Spleen (tissue), 11 donors: ENCODE data around the gene PAXX. TPM values are rescaled to one million over a fixed set of nuclear protein-coding genes. Genes with fewer than 3 reads are reported as not detected.
"Not testable (repeated sequence)": the region's sequence is repeated elsewhere in the genome, so short reads cannot be mapped to it uniquely, and the experiment has no call there.

Experiments
- DNase-seq: peaks from one replicate; pipeline ENCODE4 v3.0.0-alpha.2; 2020
- H3K27ac ChIP-seq, 8 donors: fragments of 200-600 bp; sonication (generic) in 7 of 8; 1 replicate in 4 of 8; 2 replicates in 4 of 8; pipeline versions ENCODE4 v1.5.0 to v1.8.0; 2016 to 2021; ENCODE audit warnings: inconsistent platforms in 4 of 8, mild to moderate bottlenecking in 4 of 8, moderate library complexity in 1 of 8
- H3K27me3 ChIP-seq, 7 donors: fragments of 200-600 bp; sonication (generic) in 6 of 7; replicated peaks in 1 of 7; 1 replicate in 4 of 7; 2 replicates in 3 of 7; pipeline versions ENCODE4 v1.5.0 to v1.8.0; 2016 to 2021; ENCODE audit warnings: inconsistent platforms in 3 of 7, mild to moderate bottlenecking in 1 of 7
- H3K36me3 ChIP-seq, 6 donors: fragments of 200-600 bp; sonication (generic) in 5 of 6; 1 replicate in 4 of 6; 2 replicates in 2 of 6; pipeline versions ENCODE4 v1.5.0 to v1.8.0; 2016 to 2021; ENCODE audit warnings: inconsistent platforms in 2 of 6
- H3K4me1 ChIP-seq, 6 donors: fragments of 200-600 bp; sonication (generic) in 5 of 6; 1 replicate in 3 of 6; 2 replicates in 3 of 6; pipeline versions ENCODE4 v1.5.0 to v1.8.0; 2016 to 2021; ENCODE audit warnings: inconsistent platforms in 3 of 6
- H3K4me3 ChIP-seq, 8 donors: fragments of 200-600 bp; sonication (generic) in 7 of 8; 1 replicate in 4 of 8; 2 replicates in 4 of 8; pipeline versions ENCODE4 v1.5.0 to v1.8.0; 2016 to 2021; ENCODE audit warnings: inconsistent platforms in 4 of 8, mild to moderate bottlenecking in 4 of 8, moderate library complexity in 2 of 8
- H3K9me3 ChIP-seq, 8 donors: fragments of 200-600 bp; sonication (generic) in 7 of 8; 1 replicate in 4 of 8; 2 replicates in 4 of 8; pipeline versions ENCODE4 v1.5.0 to v1.8.0; 2016 to 2021; ENCODE audit warnings: inconsistent platforms in 4 of 8
- CTCF ChIP-seq, 11 experiments: fragments of 200-600 bp in 7 of 11; fragments of 450-650 bp in 4 of 11; sonication (generic) in 4 of 11; IDR thresholded peaks in 8 of 11; conservative IDR thresholded peaks in 3 of 11; 1 replicate in 7 of 11; 2 replicates in 4 of 11; pipeline versions ENCODE4 v1.4.0 to v1.8.0; 2016 to 2021; ENCODE audit warnings: antibody characterized with exemption in 11 of 11, inconsistent platforms in 4 of 11, mild to moderate bottlenecking in 1 of 11
- POLR2A ChIP-seq, 3 donors: fragments of 450-650 bp; IDR thresholded peaks; one replicate each; pipeline ENCODE4 v1.5.1; 2017; ENCODE audit warnings: antibody characterized with exemption in 3 of 3, mild to moderate bottlenecking in 1 of 3
- POLR2AphosphoS5 ChIP-seq, 3 donors: sonication (generic); formaldehyde crosslinking; IDR thresholded peaks; one replicate each; pipeline ENCODE4 v1.5.1; 2017; ENCODE audit warnings: antibody characterized with exemption in 3 of 3
- WGBS, 5 donors: extraction: QIAGEN DNeasy Blood & Tissue Kit in 3 of 5; methylation state at CpG; one replicate each; pipeline versions ENCODE4 v1.1.5 to v1.1.7; 2013 to 2018; 5-methylcytosine and 5-hydroxymethylcytosine counted together
- intact Hi-C: fragments of 100-400 bp; cut with DNase I; formaldehyde crosslinking; loops from one replicate; pipeline ENCODE4 v1.15.0; 2023; ENCODE audit warnings: low total_unique reads
- polyA plus RNA-seq, 3 donors: library from polyadenylated mRNA; stranded (reverse); fragments of 200-250 nt; gene quantifications; one replicate each; pipeline ENCODE4 v1.2.1, GENCODE V29; 2013
- total RNA-seq, 7 donors: library from RNA; depleted of rRNA in 3 of 7; stranded (reverse); fragments of >200 nt in 3 of 7; fragmentation: NEBNext Ultra II Directional in 4 of 7; extraction: Animal tissue kit (Norgen Biotek cat#: 25700) in 4 of 7; gene quantifications; one replicate each; pipeline versions ENCODE4 v1.1.0 to v1.2.1, GENCODE V29; 2016 to 2021
- donor health status: healthy with polysubstance abuse.
- donor health status: DM: no; HTN: no; CAD: no; lungs with moderate emphysema.
- donor health status: DM: no; HTN: no; CAD: no.
- donor health status: Bipolar disorder and iron deficiency.
- donor health status: healthy.
- donor health status: DM: no; HTN: no; CAD: no.
- donor health status: DM: yes; HTN: yes; CAD: no.

The PAXX gene
- total and polyA plus RNA-seq, 10 donors: 51.3 to 264 (median 66.2) TPM

GRCh38 chr9:137000177-137000930 is 8.1 kb downstream of the PAXX start:
- H3K27ac ChIP-seq: peak overlapping the region; percentile 63 to 89 (median 82)
- DNase-seq: no peak
- intact Hi-C loops: no loop called here
- peak overlapping the region in 1 of 8 donors; percentile 45 for H3K4me3 ChIP-seq
- H3K9me3 ChIP-seq: no peaks in the 10 kb centered on the region
- H3K27me3 ChIP-seq: peaks cover 0 to 21% (median 0%) of the 10 kb centered on the region in 7 donors
- H3K4me1 ChIP-seq: peaks cover 47 to 76% (median 60%) of the 10 kb centered on the region in 6 donors
- no peak for TF ChIP-seq POLR2A (IDR thresholded peaks at IDR 0.05)
- peak in 1 of 3 donors; percentile 52 for TF ChIP-seq POLR2AphosphoS5 (IDR thresholded peaks at IDR 0.05)
- no peaks in the 10 kb centered on the region for H3K36me3 ChIP-seq
- 27 to 34% (median 30%) methylated on average over 10 of the region's 10 CpGs for WGBS, 5 donors

- intact Hi-C loops: no loop called here
- 87 to 91% (median 88%) methylated on average over 18 to 20 of the region's 20 CpGs for WGBS, 5 donors
- TF ChIP-seq POLR2AphosphoS5 (IDR thresholded peaks at IDR 0.05) (no peak), POLR2A (IDR thresholded peaks at IDR 0.05) (no peak), CTCF (IDR thresholded peaks at IDR 0.05 in 8 of 11, conservative IDR thresholded peaks at IDR 0.05 in 3 of 11) (no peak)
Observed at GRCh38 chr9:137001857-137002645, 9.8 kb downstream of the PAXX start.

GRCh38 chr9:137002646-137003041 is 10.4 kb downstream of the PAXX start:
- peaks cover 0 to 6% (median 1%) of the 10 kb centered on the region in 6 donors for H3K36me3 ChIP-seq
- peaks cover 27 to 70% (median 41%) of the 10 kb centered on the region in 6 donors for H3K4me1 ChIP-seq
- H3K27ac ChIP-seq: no peak overlapping the region
- no peaks in the 10 kb centered on the region for H3K27me3 ChIP-seq
- intact Hi-C loops: no loop called here
- no peak for DNase-seq
- H3K9me3 ChIP-seq: no peaks in the 10 kb centered on the region
- no peak for TF ChIP-seq POLR2A (IDR thresholded peaks at IDR 0.05)
- no peak for TF ChIP-seq POLR2AphosphoS5 (IDR thresholded peaks at IDR 0.05)
- TF ChIP-seq CTCF (IDR thresholded peaks at IDR 0.05 in 8 of 11, conservative IDR thresholded peaks at IDR 0.05 in 3 of 11): no peak
- H3K4me3 ChIP-seq: no peak overlapping the region
- 81 to 87% (median 84%) methylated on average over 10 of the region's 10 CpGs for WGBS, 5 donors

More at GRCh38 chr9:137001857-137002645, 9.8 kb downstream of the PAXX start:
- peaks cover 32 to 75% (median 47%) of the 10 kb centered on the region in 6 donors for H3K4me1 ChIP-seq
- no peaks in the 10 kb centered on the region for H3K9me3 ChIP-seq
- no peaks in the 10 kb centered on the region for H3K36me3 ChIP-seq
- DNase-seq: no peak
- H3K27ac ChIP-seq: no peak overlapping the region
- peaks cover 0 to 4% (median 0%) of the 10 kb centered on the region in 7 donors for H3K27me3 ChIP-seq
- no peak overlapping the region for H3K4me3 ChIP-seq

GRCh38 chr9:137004285-137004684 is 12.1 kb downstream of the PAXX start:
- H3K27me3 ChIP-seq, H3K4me3 ChIP-seq, H3K27ac ChIP-seq, intact Hi-C loops, DNase-seq, H3K9me3 ChIP-seq: not testable (repeated sequence)
- Histone ChIP-seq H3K4me1 (peaks cover 14 to 53% (median 25%) of the 10 kb centered on the region in 6 donors), H3K36me3 (peaks cover 0 to 21% (median 5%) of the 10 kb centered on the region in 6 donors)
- 36 to 48% (median 42%) methylated on average over 17 of the region's 17 CpGs for WGBS, 5 donors
- TF ChIP-seq CTCF (IDR thresholded peaks at IDR 0.05 in 8 of 11, conservative IDR thresholded peaks at IDR 0.05 in 3 of 11) (peak in 10 of 11 experiments; percentile 19 to 72 (median 62)), POLR2AphosphoS5 (IDR thresholded peaks at IDR 0.05) (peak in 2 of 3 donors; percentile 11 to 26)
